C4-2B (cell line): ENCODE results near the gene DPP6.

Experiments used
- ZFX ChIP-seq: fragments of 450-650 bp; IDR thresholded peaks from 2 replicates; pipeline ENCODE4 v1.6.1; 2017
- TF ChIP-seq, protein P1 (sequence below): fragments of 450-650 bp; conservative IDR thresholded peaks from 2 replicates; pipeline ENCODE4 v1.5.1; 2017; ENCODE audit warnings: mild to moderate bottlenecking

DNA sequence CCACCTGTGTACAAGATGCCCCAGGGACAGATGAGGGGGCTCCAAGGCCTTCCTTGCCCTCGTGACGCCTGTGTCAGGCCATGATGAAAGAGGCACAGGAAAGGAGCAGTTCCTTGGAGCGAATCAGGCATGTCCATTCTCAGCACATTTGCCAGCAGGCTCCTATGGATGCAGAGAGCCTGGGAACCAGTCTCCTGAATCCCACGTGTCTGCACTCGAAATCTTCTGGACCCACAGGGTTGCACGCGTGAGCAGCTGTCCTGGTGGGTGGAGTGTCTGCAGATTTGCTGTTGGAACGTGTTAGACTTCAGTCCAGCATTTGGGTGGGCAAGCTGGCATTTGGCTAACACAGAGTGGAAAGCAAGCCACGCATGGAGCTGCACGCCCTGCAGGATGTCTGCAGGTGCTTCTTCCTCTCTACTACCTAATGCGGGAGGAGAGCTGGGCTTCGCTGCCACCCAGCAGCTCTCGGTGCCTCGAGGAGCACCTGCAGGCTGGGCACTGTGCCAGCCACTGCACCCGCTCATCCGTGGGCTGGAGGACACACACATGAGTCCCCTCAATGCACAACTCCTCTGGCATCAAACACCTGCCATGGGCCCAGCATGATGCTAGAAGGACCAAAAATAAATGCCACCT lies 810.1 kb downstream of the DPP6 start:
- TF ChIP-seq, protein P1, sequence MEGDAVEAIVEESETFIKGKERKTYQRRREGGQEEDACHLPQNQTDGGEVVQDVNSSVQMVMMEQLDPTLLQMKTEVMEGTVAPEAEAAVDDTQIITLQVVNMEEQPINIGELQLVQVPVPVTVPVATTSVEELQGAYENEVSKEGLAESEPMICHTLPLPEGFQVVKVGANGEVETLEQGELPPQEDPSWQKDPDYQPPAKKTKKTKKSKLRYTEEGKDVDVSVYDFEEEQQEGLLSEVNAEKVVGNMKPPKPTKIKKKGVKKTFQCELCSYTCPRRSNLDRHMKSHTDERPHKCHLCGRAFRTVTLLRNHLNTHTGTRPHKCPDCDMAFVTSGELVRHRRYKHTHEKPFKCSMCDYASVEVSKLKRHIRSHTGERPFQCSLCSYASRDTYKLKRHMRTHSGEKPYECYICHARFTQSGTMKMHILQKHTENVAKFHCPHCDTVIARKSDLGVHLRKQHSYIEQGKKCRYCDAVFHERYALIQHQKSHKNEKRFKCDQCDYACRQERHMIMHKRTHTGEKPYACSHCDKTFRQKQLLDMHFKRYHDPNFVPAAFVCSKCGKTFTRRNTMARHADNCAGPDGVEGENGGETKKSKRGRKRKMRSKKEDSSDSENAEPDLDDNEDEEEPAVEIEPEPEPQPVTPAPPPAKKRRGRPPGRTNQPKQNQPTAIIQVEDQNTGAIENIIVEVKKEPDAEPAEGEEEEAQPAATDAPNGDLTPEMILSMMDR = no peak
- no peak for TF ChIP-seq ZFX
